Tibial nerve (tissue), 4 donors: ENCODE measurements around the gene AGPAT3. TPM values are rescaled to one million over a fixed set of nuclear protein-coding genes. Genes with fewer than 3 reads are reported as not detected.

Experiments used
- DNase-seq, 2 donors: peaks; one replicate each; pipeline ENCODE4 v3.0.0-alpha.2; 2019; ENCODE audit warnings: low spot score in 2 of 2
- H3K27ac ChIP-seq, 4 donors: fragments of 200-600 bp; sonication (generic) in 3 of 4; one replicate each; pipeline ENCODE4 v1.5.1; 2017 to 2019; ENCODE audit warnings: mild to moderate bottlenecking in 1 of 4
- H3K27me3 ChIP-seq, 2 donors: fragments of 200-600 bp; sonication (generic) in 1 of 2; one replicate each; pipeline versions ENCODE4 v1.5.1 to v1.6.0; 2017 to 2019
- H3K36me3 ChIP-seq, 3 donors: fragments of 200-600 bp; sonication (generic); one replicate each; pipeline ENCODE4 v1.5.1; 2018 to 2019
- H3K4me1 ChIP-seq, 4 donors: fragments of 200-600 bp; sonication (generic) in 3 of 4; one replicate each; pipeline ENCODE4 v1.5.1; 2017 to 2019
- H3K4me3 ChIP-seq, 4 donors: fragments of 200-600 bp; sonication (generic) in 3 of 4; one replicate each; pipeline ENCODE4 v1.5.1; 2017 to 2019; ENCODE audit warnings: mild to moderate bottlenecking in 1 of 4, moderate library complexity in 1 of 4
- H3K9me3 ChIP-seq, 4 donors: fragments of 200-600 bp; sonication (generic) in 3 of 4; one replicate each; pipeline ENCODE4 v1.5.1; 2017 to 2019
- CTCF ChIP-seq, 5 experiments: fragments of 200-600 bp in 3 of 5; fragments of 450-650 bp in 2 of 5; sonication (generic) in 3 of 5; IDR thresholded peaks; one replicate each; pipeline ENCODE4 v1.5.1; 2016 to 2019; ENCODE audit warnings: antibody characterized with exemption in 5 of 5, mild to moderate bottlenecking in 3 of 5, moderate library complexity in 2 of 5
- EP300 ChIP-seq, 2 donors: sonication (generic); formaldehyde crosslinking; IDR thresholded peaks; one replicate each; pipeline ENCODE4 v1.6.1; 2017; ENCODE audit warnings: antibody characterized with exemption in 2 of 2, mild to moderate bottlenecking in 1 of 2
- POLR2A ChIP-seq, 2 donors: fragments of 450-650 bp; IDR thresholded peaks; one replicate each; pipeline ENCODE4 v1.6.1; 2017; ENCODE audit warnings: antibody characterized with exemption in 2 of 2, mild to moderate bottlenecking in 2 of 2, moderate library complexity in 2 of 2
- WGBS, 2 donors: methylation state at CpG; one replicate each; pipeline ENCODE4 v1.1.5; 2018; 5-methylcytosine and 5-hydroxymethylcytosine counted together
- total RNA-seq, 4 donors: library from RNA; depleted of rRNA; stranded (reverse); fragments of >200 nt; gene quantifications; one replicate each; pipeline ENCODE4 v1.1.0, GENCODE V29; 2016

Gene AGPAT3
- total RNA-seq, 4 donors from 2014 or later, result 29.9 to 45.6 (median 36.4) TPM

GRCh38 chr21:43881283-43881682 lies 16.3 kb downstream of the AGPAT3 start:
- Histone ChIP-seq H3K27me3 (no peaks in the 10 kb centered on the region), H3K4me1 (peaks cover 0 to 58% (median 21%) of the 10 kb centered on the region in 4 donors), H3K27ac (no peak overlapping the region), H3K36me3 (peaks cover 0 to 6% (median 0%) of the 10 kb centered on the region in 3 donors), H3K9me3 (no peaks in the 10 kb centered on the region), H3K4me3 (no peak overlapping the region)
- WGBS, 2 donors, result 74 to 76% methylated on average over 6 of the region's 6 CpGs
- no peak for DNase-seq
- TF ChIP-seq CTCF (IDR thresholded peaks at IDR 0.05), result no peak
- no peak for TF ChIP-seq EP300 (IDR thresholded peaks at IDR 0.05)
- no peak for TF ChIP-seq POLR2A (IDR thresholded peaks at IDR 0.05)

GRCh38 chr21:43881935-43882334 lies 16.9 kb downstream of the AGPAT3 start:
- TF ChIP-seq EP300 (IDR thresholded peaks at IDR 0.05) (no peak), POLR2A (IDR thresholded peaks at IDR 0.05) (no peak), CTCF (IDR thresholded peaks at IDR 0.05) (no peak)
- Histone ChIP-seq H3K36me3 (peaks cover 0 to 6% (median 0%) of the 10 kb centered on the region in 3 donors), H3K4me1 (peaks cover 0 to 58% (median 21%) of the 10 kb centered on the region in 4 donors), H3K9me3 (no peaks in the 10 kb centered on the region), H3K4me3 (no peak overlapping the region), H3K27ac (no peak overlapping the region), H3K27me3 (no peaks in the 10 kb centered on the region)
- WGBS, 2 donors, result 94 to 95% methylated on average over 8 of the region's 8 CpGs
- DNase-seq, result no peak

- WGBS, 2 donors, result 79 to 80% methylated on average over 11 of the region's 11 CpGs
- no peak for DNase-seq
- Histone ChIP-seq H3K27ac (peak overlapping the region in 1 of 4 donors; percentile 4), H3K4me1 (peaks cover 0 to 58% (median 21%) of the 10 kb centered on the region in 4 donors), H3K9me3 (no peaks in the 10 kb centered on the region), H3K36me3 (peaks cover 0 to 7% (median 0%) of the 10 kb centered on the region in 3 donors), H3K27me3 (no peaks in the 10 kb centered on the region), H3K4me3 (no peak overlapping the region)
- no peak for TF ChIP-seq POLR2A (IDR thresholded peaks at IDR 0.05)
- no peak for TF ChIP-seq CTCF (IDR thresholded peaks at IDR 0.05)
- no peak for TF ChIP-seq EP300 (IDR thresholded peaks at IDR 0.05)
These were observed 18.0 kb downstream of the AGPAT3 start for GRCh38 chr21:43882952-43883545.

- WGBS, 2 donors, result 37 to 53% methylated on average over 15 of the region's 16 CpGs
- peaks cover 0 to 55% (median 21%) of the 10 kb centered on the region in 4 donors for H3K4me1 ChIP-seq
- TF ChIP-seq CTCF (IDR thresholded peaks at IDR 0.05), result no peak
- no peak for TF ChIP-seq EP300 (IDR thresholded peaks at IDR 0.05)
- no peak for TF ChIP-seq POLR2A (IDR thresholded peaks at IDR 0.05)
- DNase-seq, result no peak
- no peaks in the 10 kb centered on the region for H3K27me3 ChIP-seq
- peak overlapping the region in 3 of 4 donors; percentile 44 to 75 (median 53) for H3K27ac ChIP-seq
- no peak overlapping the region for H3K4me3 ChIP-seq
- H3K9me3 ChIP-seq, result no peaks in the 10 kb centered on the region
- H3K36me3 ChIP-seq, result peaks cover 0 to 4% (median 0%) of the 10 kb centered on the region in 3 donors
These were observed 19.2 kb downstream of the AGPAT3 start for GRCh38 chr21:43884012-43884860.
